Stimulated activated CD8-positive, alpha-beta memory T cell treated with anti-CD3 and anti-CD28 coated beads, Interleukin-4, amount 100 ng/mL, for 4 hours (primary cell): ENCODE data around the gene LUZP1.

Experiments
- DNase-seq, 2 donors: peaks; one replicate each; pipeline ENCODE4 v3.0.0-alpha.2; 2020; ENCODE audit warnings: low read depth in 2 of 2, low spot score in 1 of 2

The LUZP1 gene

GRCh38 chr1:23156940-23157339 is 11.7 kb downstream of the LUZP1 start:
- DNase-seq = no peak

GRCh38 chr1:23152966-23153684 is 15.5 kb downstream of the LUZP1 start:
- no peak for DNase-seq

GRCh38 chr1:23150742-23151141 is 17.9 kb downstream of the LUZP1 start:
- no peak for DNase-seq

GRCh38 chr1:23150125-23150524 is 18.5 kb downstream of the LUZP1 start:
- no peak for DNase-seq

GRCh38 chr1:23149114-23149513 is 19.5 kb downstream of the LUZP1 start:
- DNase-seq = no peak

GRCh38 chr1:23148084-23148483 is 20.6 kb downstream of the LUZP1 start:
- no peak for DNase-seq

GRCh38 chr1:23140940-23141596 is 27.6 kb downstream of the LUZP1 start:
- no peak for DNase-seq

GRCh38 chr1:23135268-23135667 is 33.4 kb downstream of the LUZP1 start:
- no peak for DNase-seq

GRCh38 chr1:23134055-23134454 is 34.6 kb downstream of the LUZP1 start:
- no peak for DNase-seq

- DNase-seq = no peak
These were observed 35.1 kb downstream of the LUZP1 start for GRCh38 chr1:23133587-23133986.

- DNase-seq = no peak
These were observed 36.6 kb downstream of the LUZP1 start for GRCh38 chr1:23132033-23132432.

GRCh38 chr1:23129846-23130245 is 38.8 kb downstream of the LUZP1 start:
- no peak for DNase-seq

GRCh38 chr1:23126801-23127200 is 41.9 kb downstream of the LUZP1 start:
- no peak for DNase-seq

- DNase-seq = no peak
These were observed 42.5 kb downstream of the LUZP1 start for GRCh38 chr1:23126200-23126599.

- no peak for DNase-seq
These were observed 43.2 kb downstream of the LUZP1 start for GRCh38 chr1:23125489-23125888.

- no peak for DNase-seq
These were observed 44.2 kb downstream of the LUZP1 start for GRCh38 chr1:23124259-23125026.

GRCh38 chr1:23123528-23123927 is 45.1 kb downstream of the LUZP1 start:
- DNase-seq = no peak

GRCh38 chr1:23122796-23123195 is 45.9 kb downstream of the LUZP1 start:
- DNase-seq = no peak

GRCh38 chr1:23122023-23122748 is 46.5 kb downstream of the LUZP1 start:
- DNase-seq = no peak

- no peak for DNase-seq
These were observed 48.3 kb downstream of the LUZP1 start for GRCh38 chr1:23120383-23120782.

GRCh38 chr1:23118957-23119792 is 49.5 kb downstream of the LUZP1 start:
- DNase-seq = no peak
